Panc1 (cell line): ENCODE data around the gene PRM3. TPM values are rescaled to one million over a fixed set of nuclear protein-coding genes. Genes with fewer than 3 reads are reported as not detected.

ENCODE experiments used
- ATAC-seq: fragments of 200-7000 bp; cut with Tn5 transposase; 2 replicates; pipeline ENCODE4 v1.9.1; 2020; ENCODE audit warnings: mild to moderate bottlenecking, moderate library complexity
- BruUV-seq: library from RNA; stranded (reverse); fragments of 400-500 nt; replicated peaks from 2 replicates; lab custom pipeline; 2021; lab: Mats Ljungman, UMichigan
- CTCF ChIA-PET: fragments of 300-600 bp; sonication (Branson Sonifier 250); formaldehyde crosslinking; loops from one replicate; lab custom pipeline; 2022; ENCODE audit warnings: antibody characterized with exemption; lab: Charles Lee
- POLR2A ChIA-PET: fragments of 300-600 bp; sonication (Branson Sonifier 250); formaldehyde crosslinking; loops from one replicate; lab custom pipeline; 2022; ENCODE audit warnings: antibody characterized with exemption; lab: Charles Lee
- DNase-seq: peaks from one replicate; pipeline ENCODE4 v3.0.0-alpha.2; 2010; ENCODE audit warnings: low read depth, low spot score
- H3K27ac ChIP-seq: 2 replicates; pipeline ENCODE4 v1.5.1; 2011; ENCODE audit warnings: mild to moderate bottlenecking, low read length, inconsistent platforms
- H3K27me3 ChIP-seq: fragments of 200-500 bp; sonication (Bioruptor generic); 2 replicates; pipeline ENCODE4 v1.6.0; 2014; ENCODE audit warnings: low read length, inconsistent platforms; ENCODE audit not compliant: control insufficient read depth, insufficient read depth
- H3K36me3 ChIP-seq: fragments of 200-500 bp; sonication (Bioruptor generic); 2 replicates; pipeline ENCODE4 v1.5.1; 2014; ENCODE audit warnings: inconsistent platforms, mild to moderate bottlenecking, low read length, moderate library complexity; ENCODE audit not compliant: control insufficient read depth, insufficient read depth
- H3K4me1 ChIP-seq: 2 replicates; pipeline ENCODE4 v1.5.1; 2011; ENCODE audit warnings: inconsistent platforms, mild to moderate bottlenecking, low read length, moderate library complexity; ENCODE audit not compliant: control insufficient read depth, insufficient read depth
- H3K4me3 ChIP-seq, 2 experiments: 2 replicates each; pipeline ENCODE4 v1.5.1; 2011 to 2012; ENCODE audit warnings: low read depth in 2 of 2, low read length in 2 of 2, mild to moderate bottlenecking in 2 of 2, inconsistent platforms in 1 of 2, moderate library complexity in 1 of 2
- H3K9me3 ChIP-seq: fragments of 200-500 bp; sonication (Bioruptor generic); 2 replicates; pipeline ENCODE4 v1.5.1; 2014; ENCODE audit warnings: low read depth, mild to moderate bottlenecking, inconsistent platforms, low read length, moderate library complexity; ENCODE audit not compliant: control insufficient read depth, insufficient read depth
- POLR2AphosphoS5 ChIP-seq: IDR thresholded peaks from 2 replicates; pipeline ENCODE4 v1.6.1; 2012; ENCODE audit warnings: mild to moderate bottlenecking, low read depth, low read length, moderate library complexity
- REST ChIP-seq, 2 experiments: IDR thresholded peaks; 2 replicates each; pipeline ENCODE4 v1.6.1; 2011 to 2012; ENCODE audit warnings: low read depth in 2 of 2, control low read depth in 1 of 2, low read length in 1 of 2, mild to moderate bottlenecking in 1 of 2, moderate library complexity in 1 of 2; ENCODE audit not compliant: insufficient read depth in 1 of 2
- SIN3A ChIP-seq: IDR thresholded peaks from 2 replicates; pipeline ENCODE4 v1.6.1; 2012; ENCODE audit warnings: low read depth, mild to moderate bottlenecking, low read length, moderate library complexity, borderline replicate concordance; ENCODE audit not compliant: insufficient read depth
- TCF7L2 ChIP-seq: IDR thresholded peaks from 2 replicates; pipeline ENCODE4 v1.6.1; 2011; ENCODE audit warnings: mild to moderate bottlenecking, low read depth, low read length, inconsistent platforms
- in situ Hi-C: cut with HindIII; loops from 2 replicates; pipeline ENCODE4 v1.10.0; 2016; ENCODE audit warnings: low sequenced_read_pairs, low pct_unique_long_range_greater_than_20kb
- intact Hi-C: fragments of 100-400 bp; cut with micrococcal nuclease; formaldehyde crosslinking; loops from one replicate; pipeline ENCODE4 v1.10.0; 2022; ENCODE audit not compliant: unreplicated experiment
- total RNA-seq: library from RNA; stranded (reverse); gene quantifications from one replicate; pipeline ENCODE4 v1.2.1, GENCODE V29; 2021; ENCODE audit not compliant: unreplicated experiment
- TF ChIP-seq, protein P1 (sequence below): fragments of 450-650 bp; IDR thresholded peaks from 2 replicates; pipeline ENCODE4 v1.5.1; 2017; ENCODE audit warnings: mild to moderate bottlenecking

PRM3 gene
- total RNA-seq, 1 experiment from 2014 or later = not detected

GRCh38 chr16:11276896-11277593, 3.6 kb upstream of the PRM3 start:
- Histone ChIP-seq H3K4me1 (peaks cover 9% of the 10 kb centered on the region), H3K9me3 (no peaks in the 10 kb centered on the region), H3K4me3 (no peak overlapping the region), H3K27me3 (no peaks in the 10 kb centered on the region), H3K36me3 (no peaks in the 10 kb centered on the region), H3K27ac (no peak overlapping the region)
- BruUV-seq = no TSS peak
- ChIA-PET CTCF (no interaction called here), POLR2A (no interaction called here)
- TF ChIP-seq TCF7L2 = no peak
- no peak for TF ChIP-seq REST (IDR thresholded peaks at IDR 0.05; ENCODE audit: insufficient read depth in 1 of 2, low read depth in 2 of 2, low read length in 1 of 2)
- no peak for TF ChIP-seq POLR2AphosphoS5
- TF ChIP-seq SIN3A = no peak
- TF ChIP-seq, protein P1, sequence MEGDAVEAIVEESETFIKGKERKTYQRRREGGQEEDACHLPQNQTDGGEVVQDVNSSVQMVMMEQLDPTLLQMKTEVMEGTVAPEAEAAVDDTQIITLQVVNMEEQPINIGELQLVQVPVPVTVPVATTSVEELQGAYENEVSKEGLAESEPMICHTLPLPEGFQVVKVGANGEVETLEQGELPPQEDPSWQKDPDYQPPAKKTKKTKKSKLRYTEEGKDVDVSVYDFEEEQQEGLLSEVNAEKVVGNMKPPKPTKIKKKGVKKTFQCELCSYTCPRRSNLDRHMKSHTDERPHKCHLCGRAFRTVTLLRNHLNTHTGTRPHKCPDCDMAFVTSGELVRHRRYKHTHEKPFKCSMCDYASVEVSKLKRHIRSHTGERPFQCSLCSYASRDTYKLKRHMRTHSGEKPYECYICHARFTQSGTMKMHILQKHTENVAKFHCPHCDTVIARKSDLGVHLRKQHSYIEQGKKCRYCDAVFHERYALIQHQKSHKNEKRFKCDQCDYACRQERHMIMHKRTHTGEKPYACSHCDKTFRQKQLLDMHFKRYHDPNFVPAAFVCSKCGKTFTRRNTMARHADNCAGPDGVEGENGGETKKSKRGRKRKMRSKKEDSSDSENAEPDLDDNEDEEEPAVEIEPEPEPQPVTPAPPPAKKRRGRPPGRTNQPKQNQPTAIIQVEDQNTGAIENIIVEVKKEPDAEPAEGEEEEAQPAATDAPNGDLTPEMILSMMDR = no peak
- in situ Hi-C loops (no loop called here), intact Hi-C loops (no loop called here)
- ATAC-seq (no peak), DNase-seq (no peak)

DNA sequence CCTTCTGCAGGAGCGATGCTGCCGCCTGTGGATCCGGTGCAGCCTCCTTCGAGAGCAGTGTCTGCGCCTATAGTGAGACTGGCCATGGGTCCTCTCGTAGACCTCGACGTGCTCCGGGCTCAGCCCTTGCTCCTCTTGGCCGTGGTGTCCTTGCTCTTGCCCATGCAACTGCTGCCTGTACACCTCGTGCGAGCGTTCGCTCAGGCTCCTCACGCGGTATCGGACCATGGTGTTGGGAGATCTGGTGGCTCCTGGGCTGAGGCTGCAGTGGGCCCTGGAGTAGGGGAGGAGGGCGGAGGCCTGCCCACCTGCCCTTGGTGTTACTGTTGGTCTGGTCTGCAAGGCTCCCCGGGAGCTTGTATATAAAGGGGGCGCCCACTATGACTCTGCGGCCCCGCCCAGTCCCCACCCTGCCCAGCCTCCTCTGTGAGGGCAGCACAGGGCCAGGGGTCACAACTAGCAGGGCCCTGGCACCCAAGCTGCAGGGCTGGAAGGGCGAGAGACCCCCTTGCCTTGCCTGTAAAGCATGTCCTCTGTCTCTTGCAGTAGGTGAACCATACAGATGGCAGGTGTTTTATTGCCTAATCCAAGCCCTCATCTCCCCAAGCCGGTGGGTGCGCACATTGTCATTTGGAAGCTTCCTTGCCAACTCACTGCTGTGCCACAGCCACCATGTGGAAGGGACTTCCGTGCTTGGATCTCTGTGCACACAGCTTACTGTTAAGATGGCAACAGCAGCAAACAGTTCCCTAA, 2.9 kb upstream of the PRM3 start, which contains the start of gene PRM2:
TSS of gene PRM2 (minus strand) at position 338 of the 753 bp plus-strand sequence. CDS start at position 228, 110 bp downstream.
- intact Hi-C loops (no loop called here), in situ Hi-C loops (no loop called here)
- no peak within 1 kb of the TSS for H3K27ac ChIP-seq
- H3K9me3 ChIP-seq = no peaks in the 10 kb centered on the region
- H3K4me1 ChIP-seq = peaks cover 9% of the 10 kb centered on the region
- no peaks in the 10 kb centered on the region for H3K27me3 ChIP-seq
- no peak for ATAC-seq
- ChIA-PET CTCF (no interaction called here), POLR2A (no interaction called here)
- H3K36me3 ChIP-seq = no peaks in the 10 kb centered on the region
- TF ChIP-seq REST (IDR thresholded peaks at IDR 0.05; ENCODE audit: insufficient read depth in 1 of 2, low read depth in 2 of 2, low read length in 1 of 2) = no peak
- TF ChIP-seq, protein P1 = no peak
- no peak for TF ChIP-seq POLR2AphosphoS5
- TF ChIP-seq SIN3A = no peak
- TF ChIP-seq TCF7L2 = no peak
- no TSS peak for BruUV-seq
- DNase-seq = no peak
- no peak within 1 kb of the TSS for H3K4me3 ChIP-seq
